K562 (cell line): Measurements from ENCODE around the gene TBC1D16. TPM values are rescaled to one million over a fixed set of nuclear protein-coding genes. Genes with fewer than 3 reads are reported as not detected.

Experiments
- EP300 ChIP-seq: IDR thresholded peaks from 2 replicates; pipeline ENCODE4 v1.6.1; 2012; ENCODE audit warnings: low read length, improper control_type of control experiment
- FIP1L1 ChIP-seq: fragments of 200-400 bp; formaldehyde crosslinking; IDR thresholded peaks from 2 replicates; pipeline ENCODE4 v1.6.1; 2018; ENCODE audit warnings: mild to moderate bottlenecking, low read depth, low read length; ENCODE audit not compliant: poor library complexity, severe bottlenecking
- KAT2B ChIP-seq: IDR thresholded peaks from one replicate; pipeline ENCODE4 v1.6.1; 2012; ENCODE audit warnings: low read depth, mild to moderate bottlenecking, control low read depth, inconsistent platforms, low read length, moderate library complexity
- NBN ChIP-seq: fragments of 450-650 bp; IDR thresholded peaks from 2 replicates; pipeline ENCODE4 v1.6.1; 2016; ENCODE audit warnings: low read depth, mild to moderate bottlenecking
- NR2F6 ChIP-seq: fragments of 450-650 bp; formaldehyde crosslinking; IDR thresholded peaks from 2 replicates; pipeline ENCODE4 v1.4.0; 2020; ENCODE audit warnings: mild to moderate bottlenecking
- SIN3B ChIP-seq: fragments of 450-650 bp; IDR thresholded peaks from 2 replicates; pipeline ENCODE4 v1.6.1; 2017; ENCODE audit warnings: low read depth, mild to moderate bottlenecking, moderate library complexity
- SMAD3 ChIP-seq: fragments of 450-650 bp; formaldehyde crosslinking; conservative IDR thresholded peaks from 2 replicates; pipeline ENCODE4 v1.4.0; 2020; ENCODE audit warnings: mild to moderate bottlenecking
- ZEB2 ChIP-seq: fragments of 450-650 bp; IDR thresholded peaks from 2 replicates; pipeline ENCODE4 v1.6.1; 2016
- ZNF12 ChIP-seq: sonication (generic); formaldehyde crosslinking; IDR thresholded peaks from 2 replicates; pipeline ENCODE4 v1.4.0; 2020; ENCODE audit warnings: mild to moderate bottlenecking, missing genetic modification reagents
- ZNF407 ChIP-seq: fragments of 450-650 bp; IDR thresholded peaks from 2 replicates; pipeline ENCODE4 v1.6.1; 2016; ENCODE audit warnings: low read depth
- polyA plus RNA-seq, 8 experiments: library from polyadenylated mRNA; depleted of rRNA in 4 of 8; stranded (reverse) in 5 of 8; unstranded in 3 of 8; fragments of >200 nt; fragmentation: Nextera tagmentation in 2 of 8; fragmentation: Illumina TruSeq in 1 of 8; extraction: Ambion mirVana in 2 of 8; extraction: Trizol in 1 of 8; gene quantifications; 2 replicates each; pipeline versions ENCODE4 v1.2.1 to v1.2.3, GENCODE V29; 2011 to 2014; ENCODE audit warnings: inconsistent platforms in 1 of 8, missing spikeins in 1 of 8
- total RNA-seq, 7 experiments: library from RNA; depleted of rRNA in 6 of 7; stranded (reverse); fragments of >200 nt in 6 of 7; fragmentation: Illumina TruSeq in 2 of 7; extraction: Trizol in 2 of 7; gene quantifications; 2 replicates each; pipeline versions ENCODE4 v1.2.1 to v1.2.3, GENCODE V29; 2011 to 2021; ENCODE audit warnings: low replicate concordance in 1 of 7

The TBC1D16 gene
- total and polyA plus RNA-seq, 9 of the 15 experiments (the other 6 are each of a cell fraction or from before 2014, with no cell fraction given), result 0.01 to 0.20 (median 0.03) TPM; not detected in 1

- TF ChIP-seq FIP1L1 (no peak), EP300 (no peak), SIN3B (no peak), SMAD3 (CRISPR knock-in tag) (no peak), ZEB2 (no peak), ZNF12 (CRISPR knock-in tag) (no peak), ZNF407 (no peak), NBN (no peak), NR2F6 (no peak), KAT2B (no peak)
Observed at GRCh38 chr17:79922116-79922601, 113.5 kb downstream of the TBC1D16 start (continued).
